ENCODE measurements around the gene PTH. TPM values are rescaled to one million over a fixed set of nuclear protein-coding genes. Genes with fewer than 3 reads are reported as not detected.

The PTH gene
- total RNA-seq, 4 donors from 2014 or later, result not detected

- Histone ChIP-seq H3K27me3 (no peaks in the 10 kb centered on the region), H3K27ac (no peak overlapping the region), H3K36me3 (no peaks in the 10 kb centered on the region), H3K4me1 (peaks cover 22 to 26% of the 10 kb centered on the region in 2 donors), H3K9me3 (no peaks in the 10 kb centered on the region), H3K4me3 (no peak overlapping the region)
- no peak for TF ChIP-seq POLR2A (IDR thresholded peaks at IDR 0.05)
- TF ChIP-seq, protein P1, sequence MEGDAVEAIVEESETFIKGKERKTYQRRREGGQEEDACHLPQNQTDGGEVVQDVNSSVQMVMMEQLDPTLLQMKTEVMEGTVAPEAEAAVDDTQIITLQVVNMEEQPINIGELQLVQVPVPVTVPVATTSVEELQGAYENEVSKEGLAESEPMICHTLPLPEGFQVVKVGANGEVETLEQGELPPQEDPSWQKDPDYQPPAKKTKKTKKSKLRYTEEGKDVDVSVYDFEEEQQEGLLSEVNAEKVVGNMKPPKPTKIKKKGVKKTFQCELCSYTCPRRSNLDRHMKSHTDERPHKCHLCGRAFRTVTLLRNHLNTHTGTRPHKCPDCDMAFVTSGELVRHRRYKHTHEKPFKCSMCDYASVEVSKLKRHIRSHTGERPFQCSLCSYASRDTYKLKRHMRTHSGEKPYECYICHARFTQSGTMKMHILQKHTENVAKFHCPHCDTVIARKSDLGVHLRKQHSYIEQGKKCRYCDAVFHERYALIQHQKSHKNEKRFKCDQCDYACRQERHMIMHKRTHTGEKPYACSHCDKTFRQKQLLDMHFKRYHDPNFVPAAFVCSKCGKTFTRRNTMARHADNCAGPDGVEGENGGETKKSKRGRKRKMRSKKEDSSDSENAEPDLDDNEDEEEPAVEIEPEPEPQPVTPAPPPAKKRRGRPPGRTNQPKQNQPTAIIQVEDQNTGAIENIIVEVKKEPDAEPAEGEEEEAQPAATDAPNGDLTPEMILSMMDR (IDR thresholded peaks at IDR 0.05 in 4 of 5, conservative IDR thresholded peaks at IDR 0.05 in 1 of 5), result no peak
- intact Hi-C loops (cut with DNase I; ENCODE audit: low total_unique reads), result no loop called here
- ATAC-seq, result no peak
- in situ Hi-C loops (cut with MboI; ENCODE audit: low sequenced_read_pairs in 4 of 4), result no loop called here
- DNase-seq, result no peak
Observed at GRCh38 chr11:13445588-13445987, 50.2 kb downstream of the PTH start.

Other genes starting within 250 kb of the PTH start
- 10 to 100 TPM; 27.7 to 81.8 (median 41.0) TPM for gene BMAL1, start 218.2 kb downstream of the PTH start, total RNA-seq
- gene BTBD10, start 32.8 kb downstream of the PTH start, total RNA-seq, result 10 to 100 TPM; 18.6 to 31.9 (median 20.3) TPM
- gene FAR1, start 172.7 kb upstream of the PTH start, total RNA-seq, result 10 to 100 TPM; 18.2 to 24.4 (median 21.3) TPM